DND-41 (cell line): ENCODE results near the gene ATP5F1D.

Experiments
- ATAC-seq: fragments of 200-7000 bp; cut with Tn5 transposase; 3 replicates; pipeline ENCODE4 v1.9.1; 2021; ENCODE audit warnings: low read depth; ENCODE audit not compliant: insufficient read depth
- DNase-seq: peaks from one replicate; pipeline ENCODE4 v3.0.0-alpha.2; 2020
- H2AFZ ChIP-seq: 2 replicates; pipeline ENCODE4 v1.6.0; 2012; ENCODE audit warnings: low read depth, low read length
- H3K27ac ChIP-seq: 2 replicates; pipeline ENCODE4 v1.5.1; 2012; ENCODE audit warnings: low read length, inconsistent platforms
- H3K27me3 ChIP-seq: fragments of 200-600 bp; sonication (generic); 2 replicates; pipeline ENCODE4 v1.6.0; 2012; ENCODE audit warnings: low read length, mild to moderate bottlenecking, inconsistent platforms; ENCODE audit not compliant: insufficient read depth, poor library complexity
- H3K36me3 ChIP-seq: 2 replicates; pipeline ENCODE4 v1.5.1; 2012; ENCODE audit warnings: low read length, inconsistent platforms; ENCODE audit not compliant: insufficient read depth
- H3K4me1 ChIP-seq: 2 replicates; pipeline ENCODE4 v1.5.1; 2012; ENCODE audit warnings: mild to moderate bottlenecking, low read length; ENCODE audit not compliant: insufficient read depth
- H3K4me2 ChIP-seq: 2 replicates; pipeline ENCODE4 v1.6.0; 2012; ENCODE audit warnings: mild to moderate bottlenecking, moderate library complexity, low read length, inconsistent platforms; ENCODE audit not compliant: insufficient read depth
- H3K4me3 ChIP-seq, 2 experiments: fragments of 200-600 bp in 1 of 2; shearing (Covaris generic) in 1 of 2; 2 replicates each; pipeline ENCODE4 v1.5.1; 2012 to 2016; ENCODE audit warnings: inconsistent platforms in 2 of 2, low read length in 2 of 2, mild to moderate bottlenecking in 2 of 2, low read depth in 1 of 2, moderate library complexity in 1 of 2
- H3K79me2 ChIP-seq: 2 replicates; pipeline ENCODE4 v1.6.0; 2012; ENCODE audit warnings: low read length, inconsistent platforms; ENCODE audit not compliant: insufficient read depth
- H3K9ac ChIP-seq: 2 replicates; pipeline ENCODE4 v1.6.0; 2012; ENCODE audit warnings: low read depth, mild to moderate bottlenecking, inconsistent platforms, low read length, moderate library complexity
- H3K9me3 ChIP-seq: 2 replicates; pipeline ENCODE4 v1.5.1; 2012; ENCODE audit warnings: low read length, moderate library complexity, mild to moderate bottlenecking, inconsistent platforms; ENCODE audit not compliant: insufficient read depth, severe bottlenecking
- H4K20me1 ChIP-seq: 2 replicates; pipeline ENCODE4 v1.6.0; 2012; ENCODE audit warnings: low read length; ENCODE audit not compliant: insufficient read depth
- EZH2 ChIP-seq: IDR thresholded peaks from 3 replicates; pipeline ENCODE4 v1.6.1; 2012; ENCODE audit warnings: borderline replicate concordance, low read depth, mild to moderate bottlenecking, moderate library complexity, low read length, inconsistent platforms; ENCODE audit not compliant: severe bottlenecking
- TF ChIP-seq, protein P1 (sequence below): IDR thresholded peaks from 2 replicates; pipeline ENCODE4 v1.5.1; 2012; ENCODE audit warnings: borderline replicate concordance, low read length, moderate library complexity, mild to moderate bottlenecking; ENCODE audit not compliant: poor library complexity, severe bottlenecking; ENCODE audit errors: extremely low read depth

ATP5F1D gene

DNA sequence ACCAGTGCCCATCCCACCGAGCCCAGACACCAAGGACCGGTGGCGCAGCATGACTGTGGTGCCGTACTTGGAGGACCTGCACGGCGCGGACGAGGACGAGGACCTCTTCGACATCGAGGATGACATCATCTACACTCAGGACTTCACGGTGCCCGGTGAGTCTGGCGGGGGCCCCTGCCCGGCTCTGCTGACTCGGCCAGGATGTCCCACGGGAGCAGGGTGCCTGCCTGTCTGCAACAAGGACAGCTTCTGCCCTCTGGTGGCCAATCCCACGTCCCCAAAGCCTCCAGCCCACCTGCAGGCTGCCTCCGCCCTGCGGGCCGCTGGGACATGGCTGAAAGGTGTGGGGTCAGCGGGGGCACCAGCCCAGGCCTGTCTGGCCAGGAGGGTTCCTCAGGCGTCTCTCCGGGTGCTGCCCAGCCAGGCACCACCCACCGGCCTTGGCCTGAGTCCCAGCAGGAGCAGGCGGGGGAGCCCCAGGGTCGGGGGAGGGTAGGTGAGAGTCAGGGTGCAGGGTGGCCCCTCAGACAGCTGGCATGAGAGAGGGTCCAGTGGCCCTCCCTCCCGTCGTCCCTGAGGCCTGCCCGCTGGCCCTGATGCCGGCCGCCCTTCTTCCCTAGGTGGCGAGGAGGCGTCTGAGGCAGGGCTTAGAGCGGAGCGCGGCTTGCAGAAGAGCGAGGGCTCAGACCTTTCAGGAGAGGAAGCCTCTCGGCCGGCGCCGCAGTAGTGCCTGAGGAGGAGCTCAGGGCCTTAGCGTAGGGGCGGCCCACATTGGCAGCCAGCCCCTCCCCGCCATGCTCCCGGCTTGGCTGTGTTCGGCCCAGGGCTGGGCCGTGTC is 18.3 kb upstream of the ATP5F1D start:
- peaks cover 17% of the 10 kb centered on the region for H3K79me2 ChIP-seq
- ATAC-seq = peak; percentile 44; the same call in 1 of the 3 replicates

DNA sequence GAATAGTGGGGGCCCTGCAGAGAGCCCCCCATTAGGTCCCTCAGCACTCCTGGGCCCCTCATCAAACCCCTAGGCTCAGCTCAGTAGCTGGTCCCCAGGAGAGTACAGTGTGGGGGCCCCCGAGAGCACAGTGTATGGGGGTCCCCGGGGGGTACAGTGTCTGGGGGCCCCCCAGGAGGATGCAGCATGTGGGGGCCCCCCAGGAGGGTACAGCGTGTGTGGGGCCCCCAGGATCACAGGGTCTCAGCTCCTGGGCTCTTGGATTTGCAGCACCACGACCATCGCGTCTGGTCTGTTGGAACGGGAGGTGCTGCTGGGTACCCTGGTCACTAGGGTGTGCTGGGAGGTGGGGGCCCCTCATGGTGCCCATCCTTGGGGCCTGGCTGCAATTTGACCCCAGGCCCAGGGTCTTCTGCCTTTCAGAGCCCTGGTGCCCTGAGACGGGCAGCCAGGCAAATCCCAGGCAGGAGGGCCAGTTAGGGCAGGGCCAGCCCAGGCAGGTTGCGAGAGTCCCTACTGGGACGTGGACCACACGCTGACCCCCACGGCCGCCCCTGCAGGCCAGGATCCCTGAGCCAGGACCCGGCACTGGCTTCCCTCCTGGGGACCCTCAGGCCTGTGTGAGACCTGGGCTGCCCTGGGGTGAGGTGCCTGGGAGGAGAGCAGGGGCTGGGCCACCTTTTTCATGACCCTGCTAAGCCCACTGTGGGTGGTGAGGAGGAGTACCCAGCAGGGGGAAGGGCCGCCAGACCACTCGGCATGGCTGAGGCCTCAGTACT is 17.3 kb upstream of the ATP5F1D start:
- ATAC-seq = no peak

More for the DNA sequence above, 18.3 kb upstream of the ATP5F1D start:
- DNase-seq = peak; percentile 46
- Histone ChIP-seq H3K36me3 (peaks cover 85% of the 10 kb centered on the region), H3K27ac (no peak overlapping the region), H3K4me1 (no peaks in the 10 kb centered on the region), H3K27me3 (no peaks in the 10 kb centered on the region), H3K9me3 (no peaks in the 10 kb centered on the region), H3K9ac (no peak overlapping the region), H2AFZ (no peak overlapping the region), H4K20me1 (peaks cover 42% of the 10 kb centered on the region), H3K4me2 (no peak overlapping the region), H3K4me3 (no peak overlapping the region)
- TF ChIP-seq EZH2 = no peak
- TF ChIP-seq, protein P1, sequence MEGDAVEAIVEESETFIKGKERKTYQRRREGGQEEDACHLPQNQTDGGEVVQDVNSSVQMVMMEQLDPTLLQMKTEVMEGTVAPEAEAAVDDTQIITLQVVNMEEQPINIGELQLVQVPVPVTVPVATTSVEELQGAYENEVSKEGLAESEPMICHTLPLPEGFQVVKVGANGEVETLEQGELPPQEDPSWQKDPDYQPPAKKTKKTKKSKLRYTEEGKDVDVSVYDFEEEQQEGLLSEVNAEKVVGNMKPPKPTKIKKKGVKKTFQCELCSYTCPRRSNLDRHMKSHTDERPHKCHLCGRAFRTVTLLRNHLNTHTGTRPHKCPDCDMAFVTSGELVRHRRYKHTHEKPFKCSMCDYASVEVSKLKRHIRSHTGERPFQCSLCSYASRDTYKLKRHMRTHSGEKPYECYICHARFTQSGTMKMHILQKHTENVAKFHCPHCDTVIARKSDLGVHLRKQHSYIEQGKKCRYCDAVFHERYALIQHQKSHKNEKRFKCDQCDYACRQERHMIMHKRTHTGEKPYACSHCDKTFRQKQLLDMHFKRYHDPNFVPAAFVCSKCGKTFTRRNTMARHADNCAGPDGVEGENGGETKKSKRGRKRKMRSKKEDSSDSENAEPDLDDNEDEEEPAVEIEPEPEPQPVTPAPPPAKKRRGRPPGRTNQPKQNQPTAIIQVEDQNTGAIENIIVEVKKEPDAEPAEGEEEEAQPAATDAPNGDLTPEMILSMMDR = peak; percentile 60

DNA sequence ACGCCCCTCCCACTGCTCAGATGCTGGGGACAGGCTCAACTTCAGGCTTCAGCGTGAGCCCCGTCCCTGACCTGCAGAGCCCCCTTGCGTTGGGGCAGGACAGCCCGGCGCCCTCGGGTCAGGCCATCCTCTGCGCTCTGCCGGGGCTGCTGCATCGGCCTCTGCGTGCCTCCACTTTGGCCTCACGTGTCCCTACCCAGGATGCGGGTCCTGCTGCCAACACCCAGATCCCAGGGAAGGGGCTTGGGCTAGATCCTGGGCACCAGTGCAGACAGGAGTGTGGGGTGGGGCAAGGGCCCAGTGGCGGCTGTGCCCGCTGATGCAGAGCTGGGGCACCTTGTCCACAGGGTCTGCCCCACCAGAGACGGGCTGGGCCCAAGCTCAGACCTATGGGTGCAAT is 16.7 kb upstream of the ATP5F1D start:
- ATAC-seq (no peak), DNase-seq (no peak)
- Histone ChIP-seq H3K79me2 (peaks cover 7% of the 10 kb centered on the region; the same call in 1 of the 2 replicates), H3K4me1 (no peaks in the 10 kb centered on the region), H3K36me3 (peaks cover 76% of the 10 kb centered on the region), H3K9me3 (no peaks in the 10 kb centered on the region), H2AFZ (no peak overlapping the region), H3K27me3 (no peaks in the 10 kb centered on the region), H3K4me2 (no peak overlapping the region), H4K20me1 (peaks cover 31% of the 10 kb centered on the region), H3K27ac (no peak overlapping the region), H3K9ac (no peak overlapping the region), H3K4me3 (no peak overlapping the region)
- TF ChIP-seq EZH2 = no peak
- TF ChIP-seq, protein P1 = no peak

More for the DNA sequence above, 17.3 kb upstream of the ATP5F1D start:
- TF ChIP-seq EZH2 = no peak
- TF ChIP-seq, protein P1 = no peak
- Histone ChIP-seq H3K4me3 (no peak overlapping the region), H3K27me3 (no peaks in the 10 kb centered on the region), H2AFZ (no peak overlapping the region), H3K79me2 (peaks cover 8% of the 10 kb centered on the region; the same call in 1 of the 2 replicates), H3K36me3 (peaks cover 78% of the 10 kb centered on the region), H3K27ac (no peak overlapping the region), H3K4me2 (no peak overlapping the region), H4K20me1 (peaks cover 32% of the 10 kb centered on the region), H3K9ac (no peak overlapping the region), H3K4me1 (no peaks in the 10 kb centered on the region), H3K9me3 (no peaks in the 10 kb centered on the region)
- no peak for DNase-seq
